HEK293T (cell line): ENCODE measurements around the gene ETNK1.

Experiments used
- CTCF ChIA-PET: fragments of 350-600 bp; formaldehyde crosslinking; extraction: SDS; loops from one replicate; lab custom pipeline; 2021; ENCODE audit warnings: antibody characterized with exemption, inconsistent platforms; lab: Yijun Ruan, JAX
- POLR2A ChIA-PET: fragments of 350-600 bp; formaldehyde crosslinking; extraction: SDS; loops from one replicate; lab custom pipeline; 2020; ENCODE audit warnings: antibody characterized with exemption, inconsistent platforms; lab: Yijun Ruan, JAX
- DNase-seq: peaks from one replicate; pipeline ENCODE4 v3.0.0; 2012; ENCODE audit warnings: mixed read lengths; ENCODE audit errors: extremely low spot score
- ARNT ChIP-seq: fragments of 450-650 bp; IDR thresholded peaks from 2 replicates; pipeline ENCODE4 v1.6.1; 2017; ENCODE audit warnings: mild to moderate bottlenecking
- BHLHE40 ChIP-seq: fragments of 450-650 bp; IDR thresholded peaks from 2 replicates; pipeline ENCODE4 v1.6.1; 2016; ENCODE audit warnings: mild to moderate bottlenecking, moderate library complexity, borderline replicate concordance
- CTBP1 ChIP-seq: fragments of 450-650 bp; IDR thresholded peaks from 2 replicates; pipeline ENCODE4 v1.6.1; 2016; ENCODE audit warnings: borderline replicate concordance
- ELF4 ChIP-seq: fragments of 450-650 bp; IDR thresholded peaks from 2 replicates; pipeline ENCODE4 v1.6.1; 2017; ENCODE audit warnings: antibody characterized with exemption
- FOXA1 ChIP-seq: fragments of 450-650 bp; IDR thresholded peaks from 2 replicates; pipeline ENCODE4 v1.6.1; 2016; ENCODE audit warnings: mild to moderate bottlenecking
- FOXK2 ChIP-seq: fragments of 450-650 bp; IDR thresholded peaks from 2 replicates; pipeline ENCODE4 v1.6.1; 2016; ENCODE audit warnings: mild to moderate bottlenecking
- FOXM1 ChIP-seq: fragments of 450-650 bp; IDR thresholded peaks from 2 replicates; pipeline ENCODE4 v1.6.1; 2017; ENCODE audit warnings: mild to moderate bottlenecking, borderline replicate concordance
- HDGF ChIP-seq: fragments of 450-650 bp; IDR thresholded peaks from 2 replicates; pipeline ENCODE4 v1.6.1; 2017; ENCODE audit warnings: antibody characterized with exemption, borderline replicate concordance
- L3MBTL2 ChIP-seq: fragments of 450-650 bp; conservative IDR thresholded peaks from 2 replicates; pipeline ENCODE4 v1.6.1; 2016; ENCODE audit warnings: mild to moderate bottlenecking
- LEF1 ChIP-seq: fragments of 450-650 bp; IDR thresholded peaks from 2 replicates; pipeline ENCODE4 v1.6.1; 2017; ENCODE audit warnings: mild to moderate bottlenecking, borderline replicate concordance
- NFRKB ChIP-seq: fragments of 450-650 bp; IDR thresholded peaks from 2 replicates; pipeline ENCODE4 v1.6.1; 2016; ENCODE audit warnings: mild to moderate bottlenecking, moderate library complexity
- SP1 ChIP-seq: fragments of 450-650 bp; IDR thresholded peaks from 2 replicates; pipeline ENCODE4 v1.6.1; 2017
- SUZ12 ChIP-seq: fragments of 450-650 bp; IDR thresholded peaks from 2 replicates; pipeline ENCODE4 v1.6.1; 2016; ENCODE audit warnings: mild to moderate bottlenecking
- TARDBP ChIP-seq: fragments of 450-650 bp; IDR thresholded peaks from 2 replicates; pipeline ENCODE4 v1.6.1; 2016
- ZNF384 ChIP-seq: fragments of 450-650 bp; IDR thresholded peaks from 2 replicates; pipeline ENCODE4 v1.6.1; 2016
- TF ChIP-seq, protein P1 (sequence below): fragments of 450-650 bp; IDR thresholded peaks from 2 replicates; pipeline ENCODE4 v1.6.1; 2016

Gene ETNK1

DNA sequence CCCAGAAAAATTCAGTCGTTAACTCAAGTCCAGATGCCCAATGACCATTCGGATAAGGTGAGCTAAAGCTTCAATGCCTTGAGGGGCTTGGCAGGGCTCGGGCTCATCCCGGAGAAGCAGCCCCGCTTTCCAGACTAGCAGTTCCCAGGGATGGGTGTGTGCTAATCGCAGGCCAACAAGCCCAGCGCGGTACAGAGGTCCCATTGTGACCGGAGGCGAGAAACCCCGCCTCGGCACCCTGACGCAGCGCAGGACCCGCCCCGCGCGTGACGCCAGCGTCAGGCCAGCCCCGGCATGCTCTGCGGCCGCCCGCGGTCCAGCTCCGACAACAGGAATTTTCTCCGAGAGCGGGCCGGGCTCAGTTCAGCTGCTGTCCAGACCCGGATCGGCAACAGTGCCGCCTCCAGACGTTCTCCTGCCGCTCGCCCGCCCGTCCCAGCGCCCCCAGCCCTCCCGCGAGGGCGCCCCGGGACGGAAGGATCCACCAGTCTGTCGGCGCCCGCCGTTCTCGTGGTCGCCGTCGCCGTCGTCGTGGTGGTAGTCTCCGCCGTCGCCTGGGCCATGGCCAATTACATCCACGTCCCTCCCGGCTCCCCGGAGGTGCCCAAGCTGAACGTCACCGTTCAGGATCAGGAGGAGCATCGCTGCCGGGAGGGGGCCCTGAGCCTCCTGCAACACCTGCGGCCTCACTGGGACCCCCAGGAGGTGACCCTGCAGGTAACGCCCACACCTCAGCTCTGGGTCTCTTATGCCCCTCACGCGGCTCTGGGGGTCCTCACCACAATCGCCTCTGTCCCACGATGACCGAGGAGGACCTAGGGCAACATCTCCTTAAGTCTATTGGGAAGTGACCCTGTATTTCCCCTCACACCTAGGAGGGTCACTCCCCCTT, at the start of gene ETNK1:
Gene ETNK1, plus strand, starts transcription at position 302 of the 892 bp plus-strand sequence. Its CDS starts 260 bp downstream, at position 562.
- ChIA-PET POLR2A (interaction anchor here (0.6 to 2.1 kb wide), 22 partner anchors 11 to 851 kb away, joined by 3 to 21 read pairs (median 3); partner anchors contain the start of genes C2CD5 and KCNJ8), CTCF (no interaction called here)
- TF ChIP-seq L3MBTL2 (peak; percentile 94), FOXM1 (no peak), HDGF (peak; percentile 81; the same call in 1 of the 2 replicates)
- peak; percentile 86 for DNase-seq

- no peak for DNase-seq
- ChIA-PET POLR2A (no interaction called here), CTCF (no interaction called here)
- no peak for TF ChIP-seq HDGF
- TF ChIP-seq LEF1: no peak
- TF ChIP-seq ELF4: no peak
- no peak for TF ChIP-seq FOXA1
- TF ChIP-seq ZNF384: no peak
- no peak for TF ChIP-seq SUZ12
- TF ChIP-seq TARDBP: no peak
- no peak for TF ChIP-seq ARNT
- no peak for TF ChIP-seq L3MBTL2
Measured at GRCh38 chr12:22576065-22576464, 48.9 kb upstream of the ETNK1 start.

DNA sequence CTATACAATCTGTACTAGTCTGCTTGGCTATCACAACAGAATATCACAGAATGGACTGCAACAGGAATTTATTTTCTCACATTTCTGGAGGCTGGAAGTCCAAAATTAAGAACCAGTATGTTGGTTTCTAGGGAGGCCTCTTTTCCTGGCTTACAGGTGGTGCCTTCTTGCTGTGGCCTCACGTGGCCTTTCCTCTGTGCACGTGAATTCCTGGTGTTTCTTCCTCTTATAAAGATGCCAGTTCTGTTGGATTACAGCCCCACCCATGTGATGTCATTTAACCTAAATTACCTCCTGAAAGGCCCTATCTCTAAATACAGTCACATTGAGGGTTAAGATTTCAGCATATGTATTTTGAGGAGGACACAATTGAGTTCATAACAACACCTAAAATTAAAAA, 48.5 kb upstream of the ETNK1 start:
- TF ChIP-seq FOXM1: no peak
- no peak for TF ChIP-seq SP1
- TF ChIP-seq, protein P1, sequence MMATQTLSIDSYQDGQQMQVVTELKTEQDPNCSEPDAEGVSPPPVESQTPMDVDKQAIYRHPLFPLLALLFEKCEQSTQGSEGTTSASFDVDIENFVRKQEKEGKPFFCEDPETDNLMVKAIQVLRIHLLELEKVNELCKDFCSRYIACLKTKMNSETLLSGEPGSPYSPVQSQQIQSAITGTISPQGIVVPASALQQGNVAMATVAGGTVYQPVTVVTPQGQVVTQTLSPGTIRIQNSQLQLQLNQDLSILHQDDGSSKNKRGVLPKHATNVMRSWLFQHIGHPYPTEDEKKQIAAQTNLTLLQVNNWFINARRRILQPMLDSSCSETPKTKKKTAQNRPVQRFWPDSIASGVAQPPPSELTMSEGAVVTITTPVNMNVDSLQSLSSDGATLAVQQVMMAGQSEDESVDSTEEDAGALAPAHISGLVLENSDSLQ: no peak
- no peak for TF ChIP-seq ZNF384
- no peak for TF ChIP-seq TARDBP
- no peak for TF ChIP-seq BHLHE40
- TF ChIP-seq NFRKB: no peak
- no peak for TF ChIP-seq SUZ12
- no peak for DNase-seq
- ChIA-PET POLR2A (no interaction called here), CTCF (no interaction called here)

- CTCF ChIA-PET: no interaction called here
- TF ChIP-seq NFRKB (no peak), ELF4 (no peak), CTBP1 (no peak), FOXA1 (no peak), L3MBTL2 (no peak), LEF1 (no peak), ARNT (no peak), FOXM1 (no peak), FOXK2 (no peak), SP1 (no peak), ZNF384 (no peak), SUZ12 (no peak), HDGF (no peak), BHLHE40 (no peak), TARDBP (no peak)
- TF ChIP-seq, protein P1: no peak
- POLR2A ChIA-PET: interaction anchor here (0.9 kb wide), 1 partner anchor 47 kb away, joined by 3 read pairs; the partner anchor contains the start of gene ETNK1
Measured at GRCh38 chr12:22577667-22578066, 47.3 kb upstream of the ETNK1 start.

DNA sequence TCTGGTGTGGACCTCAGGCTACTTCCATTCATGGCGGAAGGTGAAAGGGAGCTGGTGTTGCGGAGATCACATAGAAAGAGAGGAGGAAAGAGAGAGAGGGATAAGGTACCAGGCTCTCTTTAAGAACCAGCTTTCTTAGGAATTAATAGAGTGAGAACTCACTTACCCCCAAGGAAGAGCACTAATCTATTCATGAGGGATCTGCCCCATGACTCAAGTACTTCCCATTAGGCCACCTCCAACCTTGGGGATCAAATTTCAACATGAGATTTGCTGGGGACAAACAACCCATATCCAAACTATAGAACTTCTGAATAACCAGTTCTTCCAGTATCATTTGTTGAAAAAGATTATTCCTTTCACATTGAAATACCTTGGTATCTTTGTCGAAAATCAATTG, 46.6 kb upstream of the ETNK1 start:
- POLR2A ChIA-PET: no interaction called here
- TF ChIP-seq BHLHE40: no peak
- CTCF ChIA-PET: no interaction called here
- DNase-seq: no peak

More at GRCh38 chr12:22577667-22578066, 47.3 kb upstream of the ETNK1 start:
- DNase-seq: no peak

- ChIA-PET CTCF (no interaction called here), POLR2A (interaction anchor here (1.1 kb wide), 1 partner anchor 36 kb away, joined by 3 read pairs; the partner anchor contains the start of gene ETNK1)
- no peak for DNase-seq
- no peak for TF ChIP-seq CTBP1
- TF ChIP-seq ARNT: no peak
- no peak for TF ChIP-seq L3MBTL2
- TF ChIP-seq FOXK2: no peak
- TF ChIP-seq NFRKB: no peak
- no peak for TF ChIP-seq LEF1
- no peak for TF ChIP-seq ELF4
- TF ChIP-seq, protein P1: no peak
- TF ChIP-seq SUZ12: no peak
- no peak for TF ChIP-seq BHLHE40
- no peak for TF ChIP-seq FOXM1
- TF ChIP-seq ZNF384: no peak
- no peak for TF ChIP-seq HDGF
- TF ChIP-seq FOXA1: no peak
- TF ChIP-seq SP1: no peak
- TF ChIP-seq TARDBP: no peak
Measured at GRCh38 chr12:22588817-22589216, 36.2 kb upstream of the ETNK1 start.
